Measurements from ENCODE around the gene MME. TPM values are rescaled to one million over a fixed set of nuclear protein-coding genes. Genes with fewer than 3 reads are reported as not detected.

Gene MME
- total RNA-seq, 2 donors from 2014 or later, result not detected

Other genes with a start within 250 kb of the MME start
- not detected for gene STRIT1, start 213.4 kb downstream of the MME start, total RNA-seq

All from activated T-helper 17 cell treated with anti-CD3 and anti-CD28 coated beads, Interleukin-2, amount 50 U/mL, for 72 hours (primary cell).